ENCODE results near the gene ITGAX.

ITGAX gene

DNA sequence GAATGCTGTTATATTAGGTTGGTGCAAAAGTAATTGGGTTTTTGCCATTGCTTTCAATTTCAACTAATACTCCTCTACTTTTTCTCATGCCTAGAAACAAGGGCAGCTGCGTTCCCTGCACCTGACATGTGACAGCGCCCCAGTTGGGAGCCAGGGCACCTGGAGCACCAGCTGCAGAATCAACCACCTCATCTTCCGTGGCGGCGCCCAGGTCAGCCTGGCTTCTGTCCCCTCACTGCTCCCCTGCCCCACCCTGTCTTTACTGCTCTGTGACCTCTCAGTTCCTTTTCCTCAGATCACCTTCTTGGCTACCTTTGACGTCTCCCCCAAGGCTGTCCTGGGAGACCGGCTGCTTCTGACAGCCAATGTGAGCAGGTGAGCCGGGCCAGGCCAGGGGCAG is 21.7 kb downstream of the ITGAX start:
- DNase-seq: no peak

DNA sequence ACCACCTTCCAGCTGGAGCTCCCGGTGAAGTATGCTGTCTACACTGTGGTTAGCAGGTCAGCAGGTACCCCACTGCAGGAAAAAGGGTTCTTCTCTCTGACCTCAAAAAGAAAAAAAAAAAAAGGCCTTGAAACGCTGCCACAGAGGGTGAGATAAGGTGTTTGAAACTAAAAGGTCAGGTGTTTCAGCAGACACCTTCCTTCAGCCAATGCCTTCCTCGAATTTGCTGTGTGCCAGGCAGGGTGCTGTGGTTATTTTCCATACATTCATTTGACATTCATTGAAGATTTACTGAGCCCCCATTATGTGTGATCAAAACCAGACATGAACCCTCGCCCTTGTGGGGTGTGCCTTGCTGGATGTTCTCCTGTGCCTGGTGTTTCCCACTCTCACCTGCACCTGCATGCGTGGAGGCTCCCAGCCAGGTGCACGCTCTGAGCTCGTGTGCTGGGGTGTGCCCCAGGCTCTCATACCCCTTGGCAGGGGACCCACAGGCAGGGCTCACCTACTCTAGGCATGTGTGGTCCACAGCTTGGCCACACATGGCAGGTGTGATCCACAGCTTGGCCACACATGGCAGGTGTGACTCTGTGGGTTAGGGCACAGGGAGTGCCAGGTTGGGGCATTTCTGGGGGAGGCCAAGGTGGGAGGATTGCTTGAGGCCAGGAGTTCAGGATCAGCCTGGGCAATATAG is 22.4 kb downstream of the ITGAX start:
- DNase-seq: no peak

DNA sequence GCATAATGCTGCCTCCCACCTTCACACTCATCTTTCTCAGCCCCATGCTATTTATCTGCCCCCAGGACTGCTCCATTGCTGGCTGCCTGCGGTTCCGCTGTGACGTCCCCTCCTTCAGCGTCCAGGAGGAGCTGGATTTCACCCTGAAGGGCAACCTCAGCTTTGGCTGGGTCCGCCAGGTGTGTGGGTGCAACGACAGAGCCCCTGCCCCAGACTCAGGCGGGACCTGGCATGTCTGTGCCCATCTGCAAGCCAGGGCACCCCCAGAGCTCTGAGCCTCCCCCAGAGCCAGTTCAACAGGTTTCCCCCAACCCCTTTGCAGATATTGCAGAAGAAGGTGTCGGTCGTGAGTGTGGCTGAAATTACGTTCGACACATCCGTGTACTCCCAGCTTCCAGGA is 25.2 kb downstream of the ITGAX start:
- no peak for DNase-seq

DNA sequence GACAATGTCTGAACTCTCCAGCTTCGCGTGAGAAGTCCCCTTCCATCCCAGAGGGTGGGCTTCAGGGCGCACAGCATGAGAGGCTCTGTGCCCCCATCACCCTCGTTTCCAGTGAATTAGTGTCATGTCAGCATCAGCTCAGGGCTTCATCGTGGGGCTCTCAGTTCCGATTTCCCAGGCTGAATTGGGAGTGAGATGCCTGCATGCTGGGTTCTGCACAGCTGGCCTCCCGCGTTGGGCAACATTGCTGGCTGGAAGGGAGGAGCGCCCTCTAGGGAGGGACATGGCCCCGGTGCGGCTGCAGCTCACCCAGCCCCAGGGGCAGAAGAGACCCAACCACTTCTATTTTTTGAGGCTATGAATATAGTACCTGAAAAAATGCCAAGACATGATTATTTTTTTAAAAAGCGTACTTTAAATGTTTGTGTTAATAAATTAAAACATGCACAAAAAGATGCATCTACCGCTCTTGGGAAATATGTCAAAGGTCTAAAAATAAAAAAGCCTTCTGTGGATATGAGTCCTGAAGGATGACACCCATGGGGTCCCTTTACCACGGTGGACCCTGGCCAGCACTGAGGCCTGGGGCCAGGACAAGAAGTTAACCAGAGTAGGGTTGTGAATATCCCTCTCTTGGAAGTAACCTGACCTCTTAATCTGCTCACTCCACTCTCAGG is 27.6 kb downstream of the ITGAX start:
- DNase-seq: peak; percentile 30 to 47

DNA sequence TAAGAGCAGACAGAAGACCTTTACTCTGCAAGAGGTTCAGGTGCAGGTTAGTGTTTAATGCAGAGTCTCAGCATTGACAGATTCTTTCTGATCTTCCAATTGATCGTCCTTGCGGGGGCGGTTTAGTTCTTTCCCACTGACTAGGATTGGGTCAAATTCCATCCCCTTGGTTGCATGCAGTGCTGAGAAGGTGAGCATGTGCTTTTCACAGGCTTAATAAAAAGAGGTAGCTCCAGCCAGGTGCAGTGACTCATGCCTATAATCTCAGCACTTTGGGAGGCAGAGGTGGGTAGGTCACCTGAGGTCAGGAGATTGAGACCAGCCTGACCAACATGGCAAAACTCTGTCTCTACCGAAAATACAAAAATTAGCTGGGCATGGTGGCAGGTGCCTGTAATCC is 30.7 kb downstream of the ITGAX start:
- no peak for DNase-seq

DNA sequence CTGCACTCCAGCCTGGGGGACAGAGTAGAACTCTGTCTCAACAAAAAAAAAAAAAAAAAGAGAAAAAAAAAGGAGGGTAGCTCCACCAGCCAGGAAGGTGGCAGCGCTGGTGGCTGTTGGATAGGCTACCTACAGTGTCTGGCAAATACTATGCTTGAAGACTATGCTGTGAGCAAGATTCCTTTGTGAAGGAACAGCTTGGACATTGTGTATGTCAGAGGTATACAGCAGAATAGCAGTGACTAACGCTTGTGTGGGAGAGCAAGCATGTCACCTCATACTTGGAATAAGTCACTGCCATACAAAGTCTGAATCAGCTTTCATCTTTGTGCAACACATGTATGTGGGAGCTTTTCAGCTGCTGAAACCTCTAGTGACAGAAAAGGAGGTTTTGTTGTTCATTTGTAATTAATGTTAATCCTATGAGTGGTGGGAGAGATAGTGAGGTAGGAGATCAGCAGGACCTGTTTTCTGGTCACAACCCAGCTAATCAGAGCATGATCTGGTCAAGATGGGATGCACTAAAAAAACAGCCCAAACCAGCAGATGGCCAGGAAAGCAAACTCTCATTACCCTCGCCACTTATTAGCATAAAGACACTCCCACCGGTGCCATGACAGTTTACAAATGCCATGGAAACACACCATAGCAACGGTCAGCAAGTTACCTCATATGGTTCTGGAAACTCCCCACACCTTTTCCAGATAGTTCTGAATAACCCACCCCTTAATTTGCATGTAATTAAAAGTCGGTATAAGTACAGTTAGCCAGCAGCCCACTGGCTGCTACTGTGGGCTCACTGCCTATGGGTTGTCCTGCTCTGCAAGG is 31.4 kb downstream of the ITGAX start:
- no peak for DNase-seq

DNA sequence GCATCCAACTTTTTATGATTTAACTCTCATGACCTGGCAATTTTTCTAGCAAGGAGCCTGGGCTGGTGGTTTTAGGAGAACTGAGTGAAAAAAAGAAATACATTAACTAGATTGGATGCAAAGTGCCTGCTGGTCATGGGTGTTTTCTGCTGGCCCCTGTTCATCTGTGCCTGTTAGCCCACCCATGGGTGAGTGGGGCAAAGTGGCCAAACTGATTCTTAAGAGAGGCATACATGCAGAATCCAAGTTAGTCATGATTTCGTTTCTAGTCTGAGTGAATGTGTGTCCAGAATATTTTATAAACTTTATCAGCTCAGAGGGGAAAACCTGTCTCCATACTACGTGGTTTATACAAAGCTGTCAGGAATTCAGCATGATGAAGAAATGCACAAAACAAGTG is 33.6 kb downstream of the ITGAX start:
- DNase-seq: no peak

DNA sequence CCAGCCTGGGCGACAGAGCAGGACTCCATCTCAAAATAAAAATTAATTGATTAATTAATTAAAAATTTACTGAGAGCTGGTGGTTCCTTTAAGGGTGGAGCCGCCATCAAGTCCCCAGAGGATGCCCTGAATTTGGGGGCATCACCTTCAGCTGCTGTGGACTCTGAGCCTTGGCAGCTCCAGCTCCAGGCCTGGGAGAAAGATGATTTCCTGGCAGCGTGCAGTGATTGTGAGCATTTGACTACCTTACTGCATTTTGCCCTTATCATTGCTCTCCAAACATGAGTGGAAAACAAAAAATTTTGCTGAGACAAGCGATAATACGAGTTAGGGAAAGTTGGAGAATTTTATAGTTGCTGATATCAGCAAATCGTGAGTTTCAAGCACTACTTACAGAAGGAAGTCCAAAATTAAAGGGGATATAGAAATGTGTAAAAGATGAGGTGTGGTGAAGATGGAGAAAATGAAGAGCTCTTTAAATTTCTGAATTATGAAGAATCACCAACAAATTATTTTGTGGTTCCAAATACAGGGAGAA is 35.6 kb downstream of the ITGAX start:
- no peak for DNase-seq

DNA sequence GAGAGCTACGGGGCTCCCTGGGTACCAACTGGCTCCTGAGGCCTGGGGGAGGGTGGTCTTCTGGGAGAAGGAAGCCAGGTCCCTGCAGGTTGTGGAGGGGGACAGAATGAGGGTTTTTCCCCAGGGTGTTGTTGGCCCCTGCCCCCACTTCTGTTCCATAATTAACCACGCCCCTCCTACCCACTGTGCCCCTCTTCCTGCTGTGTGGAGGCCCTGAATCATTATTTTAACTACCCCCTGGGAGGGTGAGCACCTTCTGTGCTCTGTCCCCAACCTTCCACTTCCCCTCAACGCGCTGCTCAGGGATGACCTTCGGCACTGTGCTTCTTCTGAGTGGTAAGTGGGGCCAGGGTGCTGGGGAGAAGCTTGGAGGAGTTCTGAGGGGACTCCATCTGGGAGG is 38.1 kb downstream of the ITGAX start, which contains the start of gene ITGAD:
Gene ITGAD (plus strand): TSS at position 280 of the 400 bp plus-strand sequence. CDS start 26 bp downstream, at position 306.
- DNase-seq: no peak

DNA sequence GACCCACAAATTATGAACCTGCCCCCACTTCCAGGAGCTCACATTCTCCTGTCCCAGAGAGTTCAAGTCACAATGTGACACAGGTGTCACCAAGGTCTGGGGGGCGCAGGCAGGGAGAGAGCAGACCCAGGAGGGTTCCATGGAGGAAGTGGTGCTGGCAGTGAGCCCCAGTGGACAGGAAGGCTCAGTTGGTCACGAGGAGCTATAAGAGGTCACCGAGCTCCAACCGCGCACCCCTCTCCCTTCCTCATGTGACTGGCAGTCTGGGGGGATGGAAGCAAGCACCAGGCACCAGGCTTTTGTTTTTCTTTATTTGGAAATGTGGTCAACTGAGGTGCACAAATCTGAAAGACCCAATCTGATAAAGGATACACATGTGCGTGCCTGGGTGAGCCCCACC is 40.7 kb downstream of the ITGAX start:
- no peak for DNase-seq

DNA sequence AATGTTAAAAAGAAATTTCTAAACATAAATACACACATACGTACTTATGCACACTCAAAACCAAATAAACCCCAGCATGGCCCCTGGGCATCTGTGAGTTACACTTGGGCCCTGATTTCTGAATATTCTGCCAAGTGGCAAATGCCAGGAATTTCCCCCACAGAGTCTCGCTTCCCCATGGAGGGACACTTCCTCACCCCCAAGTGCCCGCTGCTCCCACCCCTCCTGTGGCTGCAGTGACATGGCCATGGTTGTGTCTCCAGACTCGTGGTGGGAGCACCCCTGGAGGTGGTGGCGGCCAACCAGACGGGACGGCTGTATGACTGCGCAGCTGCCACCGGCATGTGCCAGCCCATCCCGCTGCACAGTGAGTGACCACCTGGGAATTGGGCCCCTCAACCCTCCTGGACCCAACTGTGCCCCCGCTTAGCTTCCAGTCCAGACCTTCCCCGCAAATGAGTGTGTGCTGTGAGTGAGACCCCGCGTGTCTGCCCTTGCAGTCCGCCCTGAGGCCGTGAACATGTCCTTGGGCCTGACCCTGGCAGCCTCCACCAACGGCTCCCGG is 42.2 kb downstream of the ITGAX start:
- no peak for DNase-seq

DNA sequence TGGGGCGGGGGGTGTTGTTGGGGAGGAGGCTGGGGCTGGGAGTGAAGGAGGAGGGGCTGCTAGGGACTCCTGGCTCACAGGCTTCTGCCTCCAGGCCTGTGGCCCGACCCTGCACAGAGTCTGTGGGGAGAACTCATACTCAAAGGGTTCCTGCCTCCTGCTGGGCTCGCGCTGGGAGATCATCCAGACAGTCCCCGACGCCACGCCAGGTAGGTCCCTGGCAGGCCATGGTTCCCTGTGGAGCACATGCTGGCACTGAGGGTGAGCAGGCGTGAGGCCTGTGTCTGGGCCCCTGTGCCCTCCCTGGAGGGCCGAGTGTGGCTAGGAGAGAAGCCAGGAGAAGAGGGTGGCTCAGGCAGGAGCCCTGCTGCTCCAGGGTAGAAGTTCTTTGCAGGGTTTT is 42.7 kb downstream of the ITGAX start:
- no peak for DNase-seq

DNA sequence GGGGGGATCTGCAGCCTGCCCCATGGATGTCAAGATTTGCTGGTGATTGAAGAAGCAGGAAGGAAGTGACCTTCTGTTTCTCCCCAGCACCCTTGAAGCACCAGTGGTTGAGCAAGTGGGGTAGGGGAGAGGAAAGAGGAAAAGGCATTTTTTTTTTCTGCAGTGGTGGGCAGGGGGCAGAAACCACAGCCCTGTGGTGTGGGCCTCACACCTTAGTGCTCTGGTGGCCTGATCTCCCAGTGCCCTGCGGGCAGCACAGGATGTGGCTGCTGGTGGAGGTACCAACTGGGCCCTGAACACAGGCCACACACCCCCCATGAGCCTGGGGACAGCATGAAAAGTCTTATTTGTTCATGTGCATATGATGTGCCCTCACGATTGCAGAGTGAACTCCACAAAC is 45.2 kb downstream of the ITGAX start:
- DNase-seq: no peak

DNA sequence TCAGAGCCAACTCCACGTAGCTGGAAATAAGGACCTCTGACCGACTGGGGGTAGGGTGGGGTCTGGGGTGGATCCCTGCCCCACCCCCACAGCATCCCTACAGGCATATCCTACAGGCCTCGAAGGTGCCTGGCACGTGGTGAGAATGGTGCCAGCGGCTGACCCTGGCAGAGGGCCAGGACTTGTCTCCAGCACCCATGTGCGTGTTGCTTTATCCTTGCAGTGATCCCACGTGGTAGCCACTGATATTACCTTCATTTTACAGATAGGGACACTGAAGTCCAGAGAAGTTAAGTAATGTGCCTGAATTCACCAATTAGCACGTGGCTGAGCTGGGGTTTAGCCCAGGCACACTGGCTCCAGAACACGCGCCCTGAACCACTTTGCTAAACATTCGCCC is 46.5 kb downstream of the ITGAX start:
- DNase-seq: no peak

DNA sequence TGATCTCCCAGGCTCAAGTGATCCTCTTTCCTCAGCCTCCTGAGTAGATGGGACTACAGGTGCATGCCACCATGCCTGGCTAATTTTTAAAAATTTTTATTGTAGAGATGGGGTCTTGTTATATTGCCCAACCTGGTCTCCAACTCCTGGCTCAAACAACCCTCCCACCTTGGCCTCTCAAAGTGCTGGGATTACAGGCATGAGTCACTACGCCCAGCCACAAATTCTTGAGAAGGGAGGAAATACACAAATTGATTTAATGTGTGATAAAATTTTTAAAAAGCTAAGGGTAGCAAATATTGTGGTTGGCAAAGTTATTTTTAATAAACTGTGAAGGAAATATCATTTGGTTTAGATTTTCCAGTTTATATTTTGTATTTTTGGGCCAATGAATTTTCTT is 47.7 kb downstream of the ITGAX start:
- DNase-seq: peak in 1 of 2 donors; percentile 5

DNA sequence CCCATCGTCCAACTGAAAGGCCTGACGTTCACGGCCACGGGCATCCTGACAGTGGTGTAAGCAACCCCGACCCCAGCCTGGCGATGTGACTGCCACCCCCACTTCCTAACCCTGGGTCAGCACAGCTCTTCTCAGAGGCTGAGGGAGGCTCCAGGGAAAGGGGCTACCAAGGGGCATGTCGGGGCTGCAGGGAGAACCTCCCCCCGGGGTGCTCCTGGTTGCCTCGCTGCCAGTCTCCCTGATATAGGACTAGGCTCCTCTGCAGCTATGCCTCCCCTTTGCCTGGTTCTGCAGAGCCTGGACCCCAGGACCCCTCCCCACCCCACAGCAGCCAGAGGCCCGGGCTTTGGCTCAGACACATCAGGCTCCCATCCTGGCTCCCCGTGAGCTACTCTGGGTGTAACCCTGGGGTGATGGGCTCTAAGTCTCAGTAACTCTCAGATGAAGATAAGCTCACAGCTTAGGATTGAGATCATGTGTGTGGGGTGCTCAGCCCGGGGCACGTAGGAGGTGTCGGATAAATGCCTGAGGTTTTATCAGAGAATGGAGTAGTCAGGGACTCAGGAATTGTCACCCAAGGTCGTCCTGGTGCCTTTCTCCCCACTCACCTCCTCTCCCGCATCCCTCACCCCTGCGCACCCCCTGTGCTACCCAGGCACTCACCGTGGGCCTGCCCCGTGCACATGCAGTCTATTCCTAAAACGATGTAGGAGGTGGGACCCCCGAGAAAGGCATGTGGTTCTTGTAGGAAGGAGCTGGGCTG is 48.8 kb downstream of the ITGAX start:
- DNase-seq: no peak

DNA sequence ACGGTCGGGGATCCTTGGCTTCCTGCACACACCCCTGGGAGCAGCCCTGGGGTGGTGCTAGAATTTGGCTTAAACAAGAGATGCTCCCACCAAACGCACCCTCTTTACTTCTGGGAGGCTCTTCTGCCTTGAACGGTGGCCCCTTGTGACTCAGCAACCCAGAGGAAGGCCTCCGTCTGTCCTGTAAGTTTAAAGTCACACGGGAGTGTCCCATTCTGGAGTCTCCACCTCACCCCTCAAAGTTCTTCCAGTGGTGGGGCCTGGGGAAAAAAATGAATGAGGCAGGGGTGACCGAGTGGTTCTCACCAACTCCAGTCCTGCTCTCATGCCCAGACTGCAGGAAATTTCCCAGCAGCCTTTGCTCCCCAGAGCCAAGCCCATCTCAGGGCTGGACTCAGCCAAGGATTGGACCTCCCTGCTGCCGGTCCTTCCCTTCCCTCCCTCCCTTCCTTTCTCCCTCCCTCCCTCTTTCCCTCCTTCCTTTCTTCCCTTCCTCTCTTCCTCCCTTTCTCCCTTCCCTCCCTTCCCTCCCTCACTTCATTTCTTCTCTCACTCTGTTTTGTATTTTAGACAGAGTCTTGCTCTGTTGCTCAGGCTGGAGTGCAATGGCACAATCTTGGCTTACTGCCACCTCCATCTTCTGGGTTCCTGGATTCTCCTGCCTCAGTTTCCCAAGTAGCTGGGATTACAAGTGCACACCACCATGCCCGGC is 49.5 kb downstream of the ITGAX start:
- DNase-seq: no peak

DNA sequence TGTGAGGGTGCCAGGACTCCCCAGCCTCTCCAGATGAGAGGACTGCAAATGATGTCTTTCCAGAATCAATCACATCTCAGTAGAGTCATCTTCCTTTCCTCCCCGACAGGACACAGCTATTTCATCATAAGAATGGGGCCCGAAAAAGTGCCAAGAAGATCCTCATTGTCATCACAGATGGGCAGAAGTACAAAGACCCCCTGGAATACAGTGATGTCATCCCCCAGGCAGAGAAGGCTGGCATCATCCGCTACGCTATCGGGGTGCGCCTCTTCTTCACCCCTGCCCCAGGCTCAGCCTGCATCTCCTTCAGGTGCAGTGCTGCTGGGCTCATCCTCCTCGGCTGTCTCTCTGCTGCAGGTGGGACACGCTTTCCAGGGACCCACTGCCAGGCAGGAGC is 52.4 kb downstream of the ITGAX start:
- no peak for DNase-seq

DNA sequence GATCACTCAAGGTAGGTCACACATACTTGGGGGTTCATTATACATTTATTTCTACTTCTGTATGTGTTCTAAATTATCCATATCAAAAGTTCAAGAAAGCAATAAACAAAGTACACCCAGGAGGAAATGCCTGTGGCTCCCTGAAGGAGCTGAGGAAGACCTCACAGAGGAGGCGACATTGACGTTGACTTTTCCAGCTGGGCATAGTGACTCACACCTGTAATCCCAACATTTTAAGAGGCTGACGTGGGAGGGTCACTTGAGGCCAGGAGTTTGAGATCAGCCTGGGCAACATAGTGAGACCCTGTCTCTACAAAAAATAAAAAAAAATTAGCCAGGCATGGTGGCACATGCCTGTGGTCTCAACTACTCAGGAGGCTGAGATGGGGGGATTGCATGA is 54.5 kb downstream of the ITGAX start:
- no peak for DNase-seq

DNA sequence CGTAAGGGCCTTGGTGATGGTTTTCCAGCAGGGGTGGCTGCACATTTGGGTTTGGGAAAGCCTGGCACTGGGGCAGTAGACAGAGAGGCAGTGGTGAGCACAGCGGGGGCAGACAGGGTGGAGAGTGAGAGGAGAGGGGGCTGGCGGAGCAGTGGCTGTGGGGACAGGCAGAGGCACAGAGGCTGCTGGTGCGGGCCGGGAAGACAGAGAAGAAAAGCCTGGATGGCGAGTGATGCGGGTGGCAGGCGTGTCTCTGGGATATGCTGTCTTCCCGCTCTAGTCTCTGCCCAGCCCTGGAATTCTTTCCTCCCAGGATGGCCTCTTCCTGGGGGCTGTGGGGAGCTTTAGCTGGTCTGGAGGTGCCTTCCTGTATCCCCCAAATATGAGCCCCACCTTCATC is 55.1 kb downstream of the ITGAX start:
- no peak for DNase-seq

DNA sequence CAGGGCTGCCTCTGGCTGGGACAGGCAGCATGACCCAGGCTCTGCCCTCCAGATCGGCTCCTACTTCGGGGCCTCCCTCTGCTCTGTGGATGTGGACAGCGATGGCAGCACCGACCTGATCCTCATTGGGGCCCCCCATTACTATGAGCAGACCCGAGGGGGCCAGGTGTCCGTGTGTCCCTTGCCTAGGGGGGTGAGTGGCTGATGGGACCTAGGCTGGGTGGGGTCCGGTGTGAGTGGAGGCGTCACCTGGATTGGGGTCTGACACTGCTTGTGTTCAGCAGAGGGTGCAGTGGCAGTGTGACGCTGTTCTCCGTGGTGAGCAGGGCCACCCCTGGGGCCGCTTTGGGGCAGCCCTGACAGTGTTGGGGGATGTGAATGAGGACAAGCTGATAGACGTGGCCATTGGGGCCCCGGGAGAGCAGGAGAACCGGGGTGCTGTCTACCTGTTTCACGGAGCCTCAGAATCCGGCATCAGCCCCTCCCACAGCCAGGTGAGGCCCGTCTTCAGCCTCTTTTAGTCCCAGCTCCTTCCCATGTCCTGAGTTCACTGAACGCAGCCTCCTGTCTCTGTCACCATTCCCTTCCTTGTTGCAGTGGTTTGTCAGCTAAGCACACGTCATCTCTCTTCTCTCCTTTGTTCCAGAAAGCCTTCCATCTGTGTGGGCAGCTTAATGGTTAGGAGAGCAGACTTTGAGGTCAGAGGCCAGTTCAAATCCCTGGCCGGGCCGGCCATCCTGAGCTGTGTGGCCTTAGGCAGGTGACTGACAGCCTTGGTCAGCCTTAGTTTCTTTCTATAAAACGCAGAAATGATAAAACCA is 56.3 kb downstream of the ITGAX start:
- DNase-seq: no peak
